ENCODE data around the gene MAP2K7.
A peak's percentile ranks its signal among the peaks of the same experiment; 100 is the strongest.

MAP2K7 gene

GRCh38 chr19:7917267-7918061, 13.8 kb downstream of the MAP2K7 start (continued):
- TF ChIP-seq PRDM10 (tag by site-specific recombination; IDR thresholded peaks at IDR 0.05) (no peak), ZNF560 (tag by site-specific recombination; IDR thresholded peaks at IDR 0.05; ENCODE audit: borderline replicate concordance) (no peak), ZNF707 (tag by site-specific recombination; IDR thresholded peaks at IDR 0.05) (no peak), ZSCAN23 (tag by site-specific recombination; IDR thresholded peaks at IDR 0.05) (no peak), KLF10 (tag by site-specific recombination; IDR thresholded peaks at IDR 0.05) (no peak), GLIS1 (tag by site-specific recombination; IDR thresholded peaks at IDR 0.05) (peak; percentile 99), ZNF2 (tag by site-specific recombination; IDR thresholded peaks at IDR 0.05) (no peak), SP2 (tag by site-specific recombination; IDR thresholded peaks at IDR 0.05) (peak; percentile 58), ZNF354C (tag by site-specific recombination; IDR thresholded peaks at IDR 0.05; ENCODE audit: borderline replicate concordance, low read depth) (no peak), EGR2 (tag by site-specific recombination; IDR thresholded peaks at IDR 0.05; ENCODE audit: low read depth) (peak; percentile 82), ZNF26 (tag by site-specific recombination; IDR thresholded peaks at IDR 0.05) (no peak), ZNF629 (tag by site-specific recombination; IDR thresholded peaks at IDR 0.05) (0 out of 2 replicates have a peak, but pooled peaks have one; percentile 19), KLF8 (tag by site-specific recombination; IDR thresholded peaks at IDR 0.05) (peak; percentile 35; the same call in 1 of the 2 replicates), ZNF37A (tag by site-specific recombination; IDR thresholded peaks at IDR 0.05) (no peak), PRDM1 (tag by site-specific recombination; IDR thresholded peaks at IDR 0.05) (no peak), ZBTB48 (tag by site-specific recombination; IDR thresholded peaks at IDR 0.05) (peak; percentile 90), ZSCAN5A (tag by site-specific recombination; IDR thresholded peaks at IDR 0.05) (no peak), ZSCAN30 (tag by site-specific recombination; IDR thresholded peaks at IDR 0.05) (peak; percentile 67; the same call in 1 of the 2 replicates), ZNF416 (tag by site-specific recombination; IDR thresholded peaks at IDR 0.05) (no peak), ZNF433 (tag by site-specific recombination; IDR thresholded peaks at IDR 0.05; ENCODE audit: low read depth) (no peak), BCL11A (tag by site-specific recombination; IDR thresholded peaks at IDR 0.05; ENCODE audit: low read depth) (0 out of 2 replicates have a peak, but pooled peaks have one; percentile 16), ZNF544 (tag by site-specific recombination; IDR thresholded peaks at IDR 0.05) (no peak), PBX3 (CRISPR knock-in tag; IDR thresholded peaks at IDR 0.05) (no peak), ZNF157 (tag by site-specific recombination; IDR thresholded peaks at IDR 0.05) (no peak), ZNF548 (tag by site-specific recombination; IDR thresholded peaks at IDR 0.05) (no peak), ZNF701 (tag by site-specific recombination; IDR thresholded peaks at IDR 0.05) (no peak), ZNF555 (tag by site-specific recombination; conservative IDR thresholded peaks at IDR 0.05) (no peak), ZNF121 (tag by site-specific recombination; IDR thresholded peaks at IDR 0.05) (no peak), ZNF426 (tag by site-specific recombination; IDR thresholded peaks at IDR 0.05) (no peak), ZNF239 (tag by site-specific recombination; IDR thresholded peaks at IDR 0.05) (no peak), ZNF501 (tag by site-specific recombination; IDR thresholded peaks at IDR 0.05) (no peak), ZFP37 (tag by site-specific recombination; IDR thresholded peaks at IDR 0.05) (no peak), YY2 (tag by site-specific recombination; IDR thresholded peaks at IDR 0.05) (no peak), ZNF211 (tag by site-specific recombination; IDR thresholded peaks at IDR 0.05; ENCODE audit: low read depth) (no peak), ZNF610 (tag by site-specific recombination; IDR thresholded peaks at IDR 0.05; ENCODE audit: borderline replicate concordance) (no peak)

Data from HEK293 (cell line).